Thyroid gland (tissue), 4 donors: ENCODE results near the gene DNAJC21.

Experiments used
- CTCF ChIP-seq, 6 experiments: fragments of 200-600 bp in 3 of 6; fragments of 450-650 bp in 3 of 6; sonication (generic) in 3 of 6; IDR thresholded peaks; one replicate each; pipeline ENCODE4 v1.5.1; 2016 to 2019; ENCODE audit warnings: antibody characterized with exemption in 6 of 6, mild to moderate bottlenecking in 2 of 6, inconsistent platforms in 1 of 6, moderate library complexity in 1 of 6
- POLR2A ChIP-seq, 2 donors: fragments of 450-650 bp; IDR thresholded peaks; one replicate each; pipeline ENCODE4 v1.6.1; 2017; ENCODE audit warnings: antibody characterized with exemption in 2 of 2, mild to moderate bottlenecking in 2 of 2, moderate library complexity in 1 of 2

DNA sequence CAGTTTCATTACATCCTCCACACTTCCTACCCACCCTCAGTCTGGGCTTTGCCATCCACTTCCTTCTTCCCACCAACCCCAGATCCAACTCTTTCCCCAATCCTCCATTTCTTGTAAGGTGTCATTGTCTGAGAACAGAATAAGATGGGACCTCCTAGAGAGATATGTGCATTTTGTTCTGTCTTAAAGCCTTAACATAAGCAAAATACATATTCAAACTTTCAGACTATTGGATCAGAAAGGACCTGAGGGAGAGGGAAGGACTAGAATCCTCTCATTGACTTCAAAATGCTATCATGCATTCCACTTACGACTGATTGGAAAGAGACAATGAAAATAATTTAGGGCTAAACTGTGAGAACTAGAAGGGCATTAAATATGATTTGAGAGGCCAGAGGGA is 75.4 kb downstream of the DNAJC21 start:
- TF ChIP-seq CTCF (IDR thresholded peaks at IDR 0.05) (no peak), POLR2A (IDR thresholded peaks at IDR 0.05) (no peak)
